Kidney (tissue), 14 donors: ENCODE measurements around the gene NXNL1. TPM values are rescaled to one million over a fixed set of nuclear protein-coding genes. Genes with fewer than 3 reads are reported as not detected.

Source experiments
- DNase-seq, 5 donors: peaks; one replicate each; pipeline ENCODE4 v3.0.0-alpha.2; 2013 to 2020
- FAIRE-seq: peaks from 2 replicates; lab custom pipeline; 2012; peaks lifted over from hg19 to GRCh38; lab: Jason Lieb, UNC
- H3K27ac ChIP-seq, 2 donors: one replicate each; pipeline ENCODE4 v1.7.0; 2013; ENCODE audit warnings: low read depth in 2 of 2, low read length in 2 of 2, inconsistent platforms in 1 of 2
- H3K27me3 ChIP-seq: one replicate; pipeline ENCODE4 v1.7.1; 2013; ENCODE audit warnings: low read length, inconsistent platforms; ENCODE audit not compliant: control insufficient read depth, insufficient read depth
- H3K36me3 ChIP-seq, 3 donors: one replicate each; pipeline versions ENCODE4 v1.7.0 to v1.7.1; 2013; ENCODE audit warnings: low read length in 3 of 3, control low read depth in 1 of 3, inconsistent platforms in 1 of 3; ENCODE audit not compliant: insufficient read depth in 3 of 3, control insufficient read depth in 2 of 3
- H3K4me1 ChIP-seq, 3 donors: one replicate each; pipeline versions ENCODE4 v1.7.0 to v1.7.1; 2013; ENCODE audit warnings: low read length in 3 of 3, inconsistent platforms in 1 of 3, low read depth in 1 of 3; ENCODE audit not compliant: control insufficient read depth in 2 of 3, insufficient read depth in 2 of 3
- H3K4me3 ChIP-seq, 3 donors: one replicate each; pipeline versions ENCODE4 v1.7.0 to v1.8.1; 2013; ENCODE audit warnings: low read length in 3 of 3, control low read depth in 1 of 3, inconsistent platforms in 1 of 3
- H3K9ac ChIP-seq, 3 donors: one replicate each; pipeline versions ENCODE4 v1.7.0 to v1.7.1; 2013; ENCODE audit warnings: low read length in 3 of 3, control low read depth in 1 of 3, inconsistent platforms in 1 of 3
- H3K9me3 ChIP-seq, 3 donors: one replicate each; pipeline versions ENCODE4 v1.7.0 to v1.7.1; 2013; ENCODE audit warnings: low read length in 3 of 3, control low read depth in 1 of 3, inconsistent platforms in 1 of 3; ENCODE audit not compliant: control insufficient read depth in 2 of 3, insufficient read depth in 1 of 3
- CTCF ChIP-seq: IDR thresholded peaks from 3 replicates; pipeline ENCODE4 v1.5.1; 2012; ENCODE audit warnings: mild to moderate bottlenecking, moderate library complexity, borderline replicate concordance; ENCODE audit not compliant: insufficient read depth; ENCODE audit errors: extremely low read depth
- intact Hi-C: fragments of 100-400 bp; cut with DNase I; formaldehyde crosslinking; loops from one replicate; pipeline ENCODE4 v1.11.1; 2022
- polyA plus RNA-seq: library from polyadenylated mRNA; stranded (reverse); fragments of 350-450 nt; fragmentation: Illumina TruSeq; extraction: RNeasy Lipid Tissue Mini Kit (QIAGEN cat#74804); gene quantifications from one replicate; pipeline ENCODE4 v1.2.3, GENCODE V29; 2014; ENCODE audit warnings: low read depth, low replicate concordance; ENCODE audit not compliant: insufficient read depth
- total RNA-seq: library from RNA; stranded (reverse); fragmentation: NEBNext Ultra II Directional; extraction: Animal tissue kit (Norgen Biotek cat#: 25700); gene quantifications from one replicate; pipeline ENCODE4 v1.2.1, GENCODE V29; 2021
- donor health status: control.
- donor health status: control.
- donor health status: control.
- donor health status: control.
- donor health status: control.
- donor health status: DM: yes; HTN: yes; CAD: no.
- donor health status: Normal renal cell carcinoma (clear cell type).

The NXNL1 gene
- total and polyA plus RNA-seq, 2 donors from 2014 or later = not detected

GRCh38 chr19:17415121-17415520 lies 45.6 kb downstream of the NXNL1 start:
- intact Hi-C loops = no loop called here
- Histone ChIP-seq H3K4me3 (no peak overlapping the region), H3K9ac (no peak overlapping the region), H3K36me3 (no peaks in the 10 kb centered on the region), H3K27me3 (no peaks in the 10 kb centered on the region), H3K4me1 (peaks cover 0 to 10% (median 6%) of the 10 kb centered on the region in 3 donors), H3K9me3 (no peaks in the 10 kb centered on the region), H3K27ac (no peak overlapping the region)
- FAIRE-seq (no peak), DNase-seq (peak in 3 of 5 donors; percentile 48 to 82 (median 71))
- TF ChIP-seq CTCF = no peak

GRCh38 chr19:17414097-17414496 lies 46.6 kb downstream of the NXNL1 start:
- Histone ChIP-seq H3K4me1 (peaks cover 0 to 5% (median 4%) of the 10 kb centered on the region in 3 donors), H3K9me3 (no peaks in the 10 kb centered on the region), H3K27me3 (no peaks in the 10 kb centered on the region), H3K36me3 (no peaks in the 10 kb centered on the region), H3K4me3 (no peak overlapping the region), H3K27ac (no peak overlapping the region), H3K9ac (no peak overlapping the region)
- FAIRE-seq (no peak), DNase-seq (no peak)
- no peak for TF ChIP-seq CTCF
- intact Hi-C loops = no loop called here

- Histone ChIP-seq H3K27ac (no peak overlapping the region), H3K9me3 (no peaks in the 10 kb centered on the region), H3K27me3 (no peaks in the 10 kb centered on the region), H3K9ac (no peak overlapping the region), H3K4me3 (no peak overlapping the region), H3K4me1 (peaks cover 2 to 4% (median 3%) of the 10 kb centered on the region in 3 donors), H3K36me3 (no peaks in the 10 kb centered on the region)
- TF ChIP-seq CTCF = no peak
- no peak for FAIRE-seq
- DNase-seq = no peak
- intact Hi-C loops = no loop called here
These were observed 48.9 kb downstream of the NXNL1 start for GRCh38 chr19:17411801-17412200.

- intact Hi-C loops = no loop called here
- H3K27ac ChIP-seq = no peak overlapping the region
- FAIRE-seq = no peak
These were observed 50.7 kb downstream of the NXNL1 start for GRCh38 chr19:17409990-17410389.

More at GRCh38 chr19:17409990-17410389, 50.7 kb downstream of the NXNL1 start:
- H3K9me3 ChIP-seq = no peaks in the 10 kb centered on the region
- no peak overlapping the region for H3K4me3 ChIP-seq
- DNase-seq = peak in 1 of 5 donors; percentile 83
- no peak for TF ChIP-seq CTCF
- H3K36me3 ChIP-seq = no peaks in the 10 kb centered on the region
- H3K27me3 ChIP-seq = no peaks in the 10 kb centered on the region
- H3K9ac ChIP-seq = no peak overlapping the region
- peaks cover 3 to 15% (median 9%) of the 10 kb centered on the region in 3 donors for H3K4me1 ChIP-seq
